GM12873 (cell line): ENCODE measurements around the gene PRELID2.
A peak's percentile ranks its signal among the peaks of the same experiment; 100 is the strongest.

ENCODE experiments used
- TF ChIP-seq, protein P1 (sequence below): IDR thresholded peaks from 2 replicates; pipeline ENCODE4 v1.5.1; 2012; ENCODE audit warnings: low read depth, mild to moderate bottlenecking, moderate library complexity, low read length, control low read depth; ENCODE audit not compliant: insufficient read depth; ENCODE audit errors: missing control alignments

The PRELID2 gene

DNA sequence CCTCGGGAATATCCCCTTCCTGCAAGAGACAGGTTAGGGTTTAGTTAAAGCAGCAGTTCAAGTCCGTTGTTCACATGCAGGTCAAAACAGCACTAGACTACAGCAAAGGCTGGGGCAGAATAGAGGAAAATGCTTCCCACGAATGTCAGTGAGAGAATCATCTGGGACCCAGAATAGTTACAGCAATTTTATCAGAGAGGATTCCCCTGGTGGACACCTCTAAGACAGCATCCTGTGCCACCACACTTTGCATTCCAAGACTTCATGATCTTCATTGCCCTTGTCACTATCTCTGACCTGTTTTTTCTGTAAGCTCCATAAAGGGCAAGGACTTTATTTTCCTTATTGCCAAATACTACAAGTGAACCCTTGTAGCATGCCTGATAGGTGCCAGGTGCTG is 24.8 kb upstream of the PRELID2 start:
- TF ChIP-seq, protein P1, sequence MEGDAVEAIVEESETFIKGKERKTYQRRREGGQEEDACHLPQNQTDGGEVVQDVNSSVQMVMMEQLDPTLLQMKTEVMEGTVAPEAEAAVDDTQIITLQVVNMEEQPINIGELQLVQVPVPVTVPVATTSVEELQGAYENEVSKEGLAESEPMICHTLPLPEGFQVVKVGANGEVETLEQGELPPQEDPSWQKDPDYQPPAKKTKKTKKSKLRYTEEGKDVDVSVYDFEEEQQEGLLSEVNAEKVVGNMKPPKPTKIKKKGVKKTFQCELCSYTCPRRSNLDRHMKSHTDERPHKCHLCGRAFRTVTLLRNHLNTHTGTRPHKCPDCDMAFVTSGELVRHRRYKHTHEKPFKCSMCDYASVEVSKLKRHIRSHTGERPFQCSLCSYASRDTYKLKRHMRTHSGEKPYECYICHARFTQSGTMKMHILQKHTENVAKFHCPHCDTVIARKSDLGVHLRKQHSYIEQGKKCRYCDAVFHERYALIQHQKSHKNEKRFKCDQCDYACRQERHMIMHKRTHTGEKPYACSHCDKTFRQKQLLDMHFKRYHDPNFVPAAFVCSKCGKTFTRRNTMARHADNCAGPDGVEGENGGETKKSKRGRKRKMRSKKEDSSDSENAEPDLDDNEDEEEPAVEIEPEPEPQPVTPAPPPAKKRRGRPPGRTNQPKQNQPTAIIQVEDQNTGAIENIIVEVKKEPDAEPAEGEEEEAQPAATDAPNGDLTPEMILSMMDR, result peak; percentile 35

- TF ChIP-seq, protein P1, result no peak
These were observed 24.3 kb upstream of the PRELID2 start for GRCh38 chr5:145859453-145859852.

GRCh38 chr5:145858959-145859358 is 23.8 kb upstream of the PRELID2 start:
- TF ChIP-seq, protein P1, result no peak

GRCh38 chr5:145856285-145856818 is 21.2 kb upstream of the PRELID2 start:
- TF ChIP-seq, protein P1, result no peak

GRCh38 chr5:145855763-145856267 is 20.7 kb upstream of the PRELID2 start:
- TF ChIP-seq, protein P1, result no peak

- TF ChIP-seq, protein P1, result no peak
These were observed 19.6 kb upstream of the PRELID2 start for GRCh38 chr5:145854651-145855258.

- TF ChIP-seq, protein P1, result no peak
These were observed 18.7 kb upstream of the PRELID2 start for GRCh38 chr5:145853781-145854376.
